CD4-positive, alpha-beta T cell treated with Interleukin-1 beta for 1 hour (primary cell): Measurements from ENCODE around the gene TFPI2.
"Not testable (repeated sequence)": the region's sequence is repeated elsewhere in the genome, so short reads cannot be mapped to it uniquely, and the experiment has no call there.

ENCODE experiments used
- DNase-seq, 2 donors: peaks; one replicate each; pipeline ENCODE4 v3.0.0-alpha.2; 2020 to 2022

TFPI2 gene

GRCh38 chr7:93890464-93891068, at the start of gene TFPI2:
TSS of gene TFPI2 (minus strand) at chr7:93890753. CDS start at chr7:93890678, 75 bp downstream.
- DNase-seq = no peak

- no peak for DNase-seq
These were observed 47.7 kb upstream of the TFPI2 start for GRCh38 chr7:93938293-93938692.

- DNase-seq = no peak
These were observed 47.3 kb upstream of the TFPI2 start for GRCh38 chr7:93937818-93938217.

- no peak for DNase-seq
These were observed 44.5 kb upstream of the TFPI2 start for GRCh38 chr7:93935102-93935501.

GRCh38 chr7:93933156-93933555, 42.6 kb upstream of the TFPI2 start:
- no peak for DNase-seq

- DNase-seq = no peak
These were observed 41.1 kb upstream of the TFPI2 start for GRCh38 chr7:93931655-93932054.

- DNase-seq = no peak
These were observed 37.0 kb upstream of the TFPI2 start for GRCh38 chr7:93927585-93927984.

GRCh38 chr7:93926800-93927199, 36.2 kb upstream of the TFPI2 start:
- DNase-seq = no peak

- no peak for DNase-seq
These were observed 33.4 kb upstream of the TFPI2 start for GRCh38 chr7:93923942-93924341.

- DNase-seq = no peak
These were observed 32.7 kb upstream of the TFPI2 start for GRCh38 chr7:93923296-93923695.

- DNase-seq = peak in 1 of 2 donors; percentile 4
These were observed 31.3 kb upstream of the TFPI2 start, which contains the start of gene GNG11 for GRCh38 chr7:93921607-93922566. TSS of gene GNG11 (plus strand) at chr7:93921735. CDS start at chr7:93922138, 403 bp downstream.

GRCh38 chr7:93921186-93921585, 30.6 kb upstream of the TFPI2 start:
- no peak for DNase-seq

- DNase-seq = no peak
These were observed 30.1 kb upstream of the TFPI2 start for GRCh38 chr7:93920496-93921182.

- DNase-seq = not testable (repeated sequence)
These were observed 25.8 kb upstream of the TFPI2 start for GRCh38 chr7:93916315-93916714.

- not testable (repeated sequence) for DNase-seq
These were observed 25.3 kb upstream of the TFPI2 start for GRCh38 chr7:93915888-93916287.

- DNase-seq = not testable (repeated sequence)
These were observed 24.8 kb upstream of the TFPI2 start for GRCh38 chr7:93915206-93915842.

- DNase-seq = no peak
These were observed 24.1 kb upstream of the TFPI2 start for GRCh38 chr7:93914581-93915066.

GRCh38 chr7:93913197-93913596, 22.6 kb upstream of the TFPI2 start:
- no peak for DNase-seq

GRCh38 chr7:93911661-93912060, 21.1 kb upstream of the TFPI2 start:
- DNase-seq = not testable (repeated sequence)

- not testable (repeated sequence) for DNase-seq
These were observed 20.7 kb upstream of the TFPI2 start for GRCh38 chr7:93911242-93911641.

- DNase-seq = no peak
These were observed 19.8 kb upstream of the TFPI2 start for GRCh38 chr7:93910076-93910994.

- no peak for DNase-seq
These were observed 15.7 kb upstream of the TFPI2 start, which contains the start of gene GNGT1 for GRCh38 chr7:93906267-93906666. TSS of gene GNGT1 (plus strand) at chr7:93906567. CDS start at chr7:93906747, 180 bp downstream.
